ENCODE measurements around the gene TMEM52. TPM values are rescaled to one million over a fixed set of nuclear protein-coding genes. Genes with fewer than 3 reads are reported as not detected.
A peak's percentile ranks its signal among the peaks of the same experiment; 100 is the strongest.

Gene TMEM52
- polyA plus RNA-seq, 1 of the 3 experiments (the other 2 are of a cell fraction) = 4.8 TPM

DNA sequence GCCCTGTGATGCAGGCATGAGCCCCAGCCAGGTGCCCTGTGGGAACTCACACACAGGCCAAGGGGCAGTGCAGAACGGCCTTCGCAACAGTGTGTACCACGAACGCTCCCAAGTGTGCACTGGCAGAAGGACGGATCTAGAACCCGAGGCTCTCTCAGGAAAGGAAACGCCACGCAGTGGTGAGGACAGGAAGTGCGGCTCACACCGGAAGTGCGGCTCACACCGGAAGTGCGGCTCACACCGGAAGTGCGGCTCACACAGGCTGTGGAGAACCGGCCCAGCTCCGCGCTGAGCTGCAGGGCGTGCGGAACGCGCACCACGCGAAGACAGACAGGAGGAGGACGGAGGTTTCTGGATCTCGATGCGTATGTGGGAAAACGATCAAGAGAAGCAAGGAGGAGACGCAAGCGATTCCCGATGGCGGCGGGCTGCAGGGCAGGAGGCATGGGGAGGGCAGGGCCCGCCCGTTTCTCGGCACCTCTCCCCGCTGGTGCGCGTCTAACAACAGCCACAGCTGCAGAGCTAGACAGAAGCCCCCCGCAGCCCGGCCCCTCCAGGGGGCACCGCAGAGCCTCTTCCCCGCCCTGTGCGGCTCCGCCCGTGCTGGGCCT is 35.9 kb upstream of the TMEM52 start:
- H4K20me1 ChIP-seq (ENCODE audit: insufficient read depth) = no peaks in the 10 kb centered on the region
- no peaks in the 10 kb centered on the region; the same call in 1 of the 2 replicates for H3K27me3 ChIP-seq (ENCODE audit: insufficient read depth)
- ChIA-PET CTCF (interaction anchor here (1.0 to 10.4 kb wide), 4 partner anchors 10 to 94 kb away, joined by 3 to 268 read pairs (median 6); no protein-coding TSS in a partner anchor), POLR2A (no interaction called here)
- no peak overlapping the region for H3K9ac ChIP-seq
- no peaks in the 10 kb centered on the region for H3K9me2 ChIP-seq
- H3K4me2 ChIP-seq = no peak overlapping the region
- no peak overlapping the region for H3K4me3 ChIP-seq (ENCODE audit: low read depth in 2 of 2, low read length in 1 of 2)
- no peaks in the 10 kb centered on the region for H3K79me2 ChIP-seq (ENCODE audit: insufficient read depth)
- peak; percentile 61 for DNase-seq
- H2AFZ ChIP-seq (ENCODE audit: low read depth) = no peak overlapping the region
- no peaks in the 10 kb centered on the region for H3F3A ChIP-seq (replicated peaks; ENCODE audit: insufficient read depth)
- TF ChIP-seq SIN3A (IDR thresholded peaks at IDR 0.05; ENCODE audit: borderline replicate concordance, low read depth, low read length) (no peak), YY1 (IDR thresholded peaks at IDR 0.05; ENCODE audit: low read depth) (no peak), GATA2 (CRISPR knock-in tag; IDR thresholded peaks at IDR 0.05) (no peak), EP300 (IDR thresholded peaks at IDR 0.05; ENCODE audit: borderline replicate concordance in 1 of 2, low read depth in 1 of 2, low read length in 1 of 2) (no peak)
- TF ChIP-seq, protein P1, sequence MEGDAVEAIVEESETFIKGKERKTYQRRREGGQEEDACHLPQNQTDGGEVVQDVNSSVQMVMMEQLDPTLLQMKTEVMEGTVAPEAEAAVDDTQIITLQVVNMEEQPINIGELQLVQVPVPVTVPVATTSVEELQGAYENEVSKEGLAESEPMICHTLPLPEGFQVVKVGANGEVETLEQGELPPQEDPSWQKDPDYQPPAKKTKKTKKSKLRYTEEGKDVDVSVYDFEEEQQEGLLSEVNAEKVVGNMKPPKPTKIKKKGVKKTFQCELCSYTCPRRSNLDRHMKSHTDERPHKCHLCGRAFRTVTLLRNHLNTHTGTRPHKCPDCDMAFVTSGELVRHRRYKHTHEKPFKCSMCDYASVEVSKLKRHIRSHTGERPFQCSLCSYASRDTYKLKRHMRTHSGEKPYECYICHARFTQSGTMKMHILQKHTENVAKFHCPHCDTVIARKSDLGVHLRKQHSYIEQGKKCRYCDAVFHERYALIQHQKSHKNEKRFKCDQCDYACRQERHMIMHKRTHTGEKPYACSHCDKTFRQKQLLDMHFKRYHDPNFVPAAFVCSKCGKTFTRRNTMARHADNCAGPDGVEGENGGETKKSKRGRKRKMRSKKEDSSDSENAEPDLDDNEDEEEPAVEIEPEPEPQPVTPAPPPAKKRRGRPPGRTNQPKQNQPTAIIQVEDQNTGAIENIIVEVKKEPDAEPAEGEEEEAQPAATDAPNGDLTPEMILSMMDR (IDR thresholded peaks at IDR 0.05) = peak; percentile 15; the same call in 1 of the 2 replicates
- TF ChIP-seq, protein P2, sequence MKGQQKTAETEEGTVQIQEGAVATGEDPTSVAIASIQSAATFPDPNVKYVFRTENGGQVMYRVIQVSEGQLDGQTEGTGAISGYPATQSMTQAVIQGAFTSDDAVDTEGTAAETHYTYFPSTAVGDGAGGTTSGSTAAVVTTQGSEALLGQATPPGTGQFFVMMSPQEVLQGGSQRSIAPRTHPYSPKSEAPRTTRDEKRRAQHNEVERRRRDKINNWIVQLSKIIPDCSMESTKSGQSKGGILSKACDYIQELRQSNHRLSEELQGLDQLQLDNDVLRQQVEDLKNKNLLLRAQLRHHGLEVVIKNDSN (IDR thresholded peaks at IDR 0.05; ENCODE audit: borderline replicate concordance, low read depth) = no peak
- peaks cover 0 to 4% of the 10 kb centered on the region in 2 experiments; a peak in 1 of 4 replicates for H3K4me1 ChIP-seq (ENCODE audit: control insufficient read depth in 1 of 2, insufficient read depth in 2 of 2, low read depth in 1 of 2, low read length in 1 of 2)
- WGBS (ENCODE audit: low lambda C conversion rate) = 83% methylated on average over 34 of the region's 46 CpGs
- H3K27ac ChIP-seq (ENCODE audit: low read depth in 2 of 2, low read length in 1 of 2) = no peak overlapping the region
- no peaks in the 10 kb centered on the region for H3K36me3 ChIP-seq (replicated peaks in 1 of 2; ENCODE audit: control insufficient read depth in 1 of 2, insufficient read depth in 2 of 2, low read length in 1 of 2)
- H3K9me3 ChIP-seq = no peaks in the 10 kb centered on the region

DNA sequence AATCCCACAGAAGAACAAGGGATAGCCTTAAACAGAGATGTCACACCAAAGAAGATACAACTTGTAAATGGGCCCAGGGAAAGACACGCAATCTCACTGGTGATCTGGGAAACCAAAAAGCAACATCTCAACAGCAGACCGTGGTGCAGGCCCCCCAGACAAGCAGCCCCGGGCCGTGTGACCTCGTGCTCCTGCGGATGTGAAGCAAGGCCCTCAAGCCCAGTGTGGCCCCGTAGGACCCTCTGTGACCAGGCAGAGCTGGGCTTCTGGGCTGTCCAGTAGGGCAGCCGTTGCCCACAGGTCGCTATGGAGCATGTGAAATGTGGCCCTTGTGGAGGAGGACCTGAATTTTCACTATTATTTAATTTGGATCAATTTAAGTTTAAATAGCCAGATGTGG is 34.9 kb upstream of the TMEM52 start:
- H3K4me3 ChIP-seq (ENCODE audit: low read depth in 2 of 2, low read length in 1 of 2) = no peak overlapping the region
- no peak overlapping the region for H2AFZ ChIP-seq (ENCODE audit: low read depth)
- no peaks in the 10 kb centered on the region for H3K36me3 ChIP-seq (replicated peaks in 1 of 2; ENCODE audit: control insufficient read depth in 1 of 2, insufficient read depth in 2 of 2, low read length in 1 of 2)
- POLR2A ChIA-PET = no interaction called here
- no peaks in the 10 kb centered on the region for H4K20me1 ChIP-seq (ENCODE audit: insufficient read depth)
- H3K27ac ChIP-seq (ENCODE audit: low read depth in 2 of 2, low read length in 1 of 2) = no peak overlapping the region
- TF ChIP-seq FOSL2 (IDR thresholded peaks at IDR 0.05; ENCODE audit: borderline replicate concordance, low read depth) (no peak), NRF1 (IDR thresholded peaks at IDR 0.05; ENCODE audit: low read depth, low read length) (no peak), MXI1 (IDR thresholded peaks at IDR 0.05; ENCODE audit: low read depth, low read length) (no peak), ELF1 (IDR thresholded peaks at IDR 0.05) (no peak), GABPA (IDR thresholded peaks at IDR 0.05; ENCODE audit: low read depth) (no peak), JUND (IDR thresholded peaks at IDR 0.05) (no peak), RXRA (IDR thresholded peaks at IDR 0.05; ENCODE audit: borderline replicate concordance, low read depth) (no peak), NFIC (IDR thresholded peaks at IDR 0.05; ENCODE audit: borderline replicate concordance) (no peak), MEF2A (IDR thresholded peaks at IDR 0.05; ENCODE audit: borderline replicate concordance, low read depth) (no peak), FOXM1 (IDR thresholded peaks at IDR 0.05; ENCODE audit: low read depth) (no peak)
- TF ChIP-seq, protein P3, sequence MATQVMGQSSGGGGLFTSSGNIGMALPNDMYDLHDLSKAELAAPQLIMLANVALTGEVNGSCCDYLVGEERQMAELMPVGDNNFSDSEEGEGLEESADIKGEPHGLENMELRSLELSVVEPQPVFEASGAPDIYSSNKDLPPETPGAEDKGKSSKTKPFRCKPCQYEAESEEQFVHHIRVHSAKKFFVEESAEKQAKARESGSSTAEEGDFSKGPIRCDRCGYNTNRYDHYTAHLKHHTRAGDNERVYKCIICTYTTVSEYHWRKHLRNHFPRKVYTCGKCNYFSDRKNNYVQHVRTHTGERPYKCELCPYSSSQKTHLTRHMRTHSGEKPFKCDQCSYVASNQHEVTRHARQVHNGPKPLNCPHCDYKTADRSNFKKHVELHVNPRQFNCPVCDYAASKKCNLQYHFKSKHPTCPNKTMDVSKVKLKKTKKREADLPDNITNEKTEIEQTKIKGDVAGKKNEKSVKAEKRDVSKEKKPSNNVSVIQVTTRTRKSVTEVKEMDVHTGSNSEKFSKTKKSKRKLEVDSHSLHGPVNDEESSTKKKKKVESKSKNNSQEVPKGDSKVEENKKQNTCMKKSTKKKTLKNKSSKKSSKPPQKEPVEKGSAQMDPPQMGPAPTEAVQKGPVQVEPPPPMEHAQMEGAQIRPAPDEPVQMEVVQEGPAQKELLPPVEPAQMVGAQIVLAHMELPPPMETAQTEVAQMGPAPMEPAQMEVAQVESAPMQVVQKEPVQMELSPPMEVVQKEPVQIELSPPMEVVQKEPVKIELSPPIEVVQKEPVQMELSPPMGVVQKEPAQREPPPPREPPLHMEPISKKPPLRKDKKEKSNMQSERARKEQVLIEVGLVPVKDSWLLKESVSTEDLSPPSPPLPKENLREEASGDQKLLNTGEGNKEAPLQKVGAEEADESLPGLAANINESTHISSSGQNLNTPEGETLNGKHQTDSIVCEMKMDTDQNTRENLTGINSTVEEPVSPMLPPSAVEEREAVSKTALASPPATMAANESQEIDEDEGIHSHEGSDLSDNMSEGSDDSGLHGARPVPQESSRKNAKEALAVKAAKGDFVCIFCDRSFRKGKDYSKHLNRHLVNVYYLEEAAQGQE (IDR thresholded peaks at IDR 0.05; ENCODE audit: low read depth, low read length) = no peak
- CTCF ChIA-PET = interaction anchor here (1.0 to 10.4 kb wide), 5 partner anchors 9 to 95 kb away, joined by 3 to 268 read pairs (median 8); no protein-coding TSS in a partner anchor
- no peak for DNase-seq
- no peak overlapping the region for H3K9ac ChIP-seq
- no peaks in the 10 kb centered on the region for H3K9me3 ChIP-seq
- no peak overlapping the region for H3K4me2 ChIP-seq
- no peaks in the 10 kb centered on the region for H3K9me2 ChIP-seq
- no peaks in the 10 kb centered on the region for H3F3A ChIP-seq (replicated peaks; ENCODE audit: insufficient read depth)
- H3K79me2 ChIP-seq (ENCODE audit: insufficient read depth) = no peaks in the 10 kb centered on the region
- no peaks in the 10 kb centered on the region for H3K4me1 ChIP-seq (ENCODE audit: control insufficient read depth in 1 of 2, insufficient read depth in 2 of 2, low read depth in 1 of 2, low read length in 1 of 2)
- no peaks in the 10 kb centered on the region; the same call in 1 of the 2 replicates for H3K27me3 ChIP-seq (ENCODE audit: insufficient read depth)
- 80% methylated on average over 2 of the region's 9 CpGs for WGBS (ENCODE audit: low lambda C conversion rate)

All from SK-N-SH (cell line).